ENCODE data around the gene BLOC1S2. TPM values are rescaled to one million over a fixed set of nuclear protein-coding genes. Genes with fewer than 3 reads are reported as not detected.

The BLOC1S2 gene
- total and polyA plus RNA-seq, 4 donors: 18.0 to 54.2 (median 47.1) TPM

GRCh38 chr10:100318207-100318606 is 31.7 kb upstream of the BLOC1S2 start:
- Histone ChIP-seq H3K4me3 (no peak overlapping the region), H3K27me3 (ENCODE audit: control insufficient read depth in 3 of 3, insufficient read depth in 3 of 3, low read length in 2 of 3) (peaks cover 0 to 16% (median 9%) of the 10 kb centered on the region in 3 donors), H3K27ac (ENCODE audit: low read depth in 1 of 2, low read length in 1 of 2) (no peak overlapping the region), H3K36me3 (ENCODE audit: control insufficient read depth in 4 of 4, insufficient read depth in 4 of 4, low read length in 4 of 4) (no peaks in the 10 kb centered on the region), H3K9me3 (ENCODE audit: control insufficient read depth in 4 of 4, insufficient read depth in 3 of 4, low read length in 3 of 4) (no peaks in the 10 kb centered on the region), H3K4me1 (ENCODE audit: control insufficient read depth in 5 of 5, insufficient read depth in 5 of 5, low read length in 5 of 5) (no peaks in the 10 kb centered on the region), H3K9ac (ENCODE audit: insufficient read depth in 1 of 2, low read length in 2 of 2) (no peak overlapping the region)
- no peak for TF ChIP-seq CTCF (IDR thresholded peaks at IDR 0.05; ENCODE audit: control extremely low read depth, extremely low read depth)
- ATAC-seq (ENCODE audit: insufficient read depth, low FRiP score) (no peak), DNase-seq (no peak)
- WGBS, 2 donors: 88 to 89% methylated on average over 4 of the region's 4 CpGs

- no peak for ATAC-seq (ENCODE audit: insufficient read depth, low FRiP score)
- 91 to 93% methylated on average over 4 of the region's 4 CpGs for WGBS, 2 donors
Measured at GRCh38 chr10:100315615-100316014, 29.1 kb upstream of the BLOC1S2 start.

GRCh38 chr10:100311298-100311697 is 24.8 kb upstream of the BLOC1S2 start:
- Histone ChIP-seq H3K4me1 (ENCODE audit: control insufficient read depth in 5 of 5, insufficient read depth in 5 of 5, low read length in 5 of 5) (no peaks in the 10 kb centered on the region), H3K4me3 (no peak overlapping the region), H3K36me3 (ENCODE audit: control insufficient read depth in 4 of 4, insufficient read depth in 4 of 4, low read length in 4 of 4) (no peaks in the 10 kb centered on the region), H3K27ac (ENCODE audit: low read depth in 1 of 2, low read length in 1 of 2) (no peak overlapping the region), H3K27me3 (ENCODE audit: control insufficient read depth in 3 of 3, insufficient read depth in 3 of 3, low read length in 2 of 3) (peaks cover 0 to 27% (median 12%) of the 10 kb centered on the region in 3 donors), H3K9me3 (ENCODE audit: control insufficient read depth in 4 of 4, insufficient read depth in 3 of 4, low read length in 3 of 4) (no peaks in the 10 kb centered on the region), H3K9ac (ENCODE audit: insufficient read depth in 1 of 2, low read length in 2 of 2) (no peak overlapping the region)
- no peak for TF ChIP-seq CTCF (IDR thresholded peaks at IDR 0.05; ENCODE audit: control extremely low read depth, extremely low read depth)
- WGBS, 2 donors: 69 to 79% methylated on average over 4 of the region's 4 CpGs
- DNase-seq: no peak
- no peak for ATAC-seq (ENCODE audit: insufficient read depth, low FRiP score)

More at GRCh38 chr10:100315615-100316014, 29.1 kb upstream of the BLOC1S2 start:
- Histone ChIP-seq H3K36me3 (ENCODE audit: control insufficient read depth in 4 of 4, insufficient read depth in 4 of 4, low read length in 4 of 4) (no peaks in the 10 kb centered on the region), H3K9me3 (ENCODE audit: control insufficient read depth in 4 of 4, insufficient read depth in 3 of 4, low read length in 3 of 4) (no peaks in the 10 kb centered on the region), H3K4me1 (ENCODE audit: control insufficient read depth in 5 of 5, insufficient read depth in 5 of 5, low read length in 5 of 5) (no peaks in the 10 kb centered on the region), H3K27me3 (ENCODE audit: control insufficient read depth in 3 of 3, insufficient read depth in 3 of 3, low read length in 2 of 3) (peaks cover 0 to 22% (median 12%) of the 10 kb centered on the region in 3 donors), H3K27ac (ENCODE audit: low read depth in 1 of 2, low read length in 1 of 2) (no peak overlapping the region), H3K4me3 (no peak overlapping the region), H3K9ac (ENCODE audit: insufficient read depth in 1 of 2, low read length in 2 of 2) (no peak overlapping the region)
- no peak for DNase-seq
- no peak for TF ChIP-seq CTCF (IDR thresholded peaks at IDR 0.05; ENCODE audit: control extremely low read depth, extremely low read depth)

- Histone ChIP-seq H3K27ac (ENCODE audit: low read depth in 1 of 2, low read length in 1 of 2) (no peak overlapping the region), H3K36me3 (ENCODE audit: control insufficient read depth in 4 of 4, insufficient read depth in 4 of 4, low read length in 4 of 4) (no peaks in the 10 kb centered on the region), H3K9me3 (ENCODE audit: control insufficient read depth in 4 of 4, insufficient read depth in 3 of 4, low read length in 3 of 4) (no peaks in the 10 kb centered on the region), H3K4me1 (ENCODE audit: control insufficient read depth in 5 of 5, insufficient read depth in 5 of 5, low read length in 5 of 5) (no peaks in the 10 kb centered on the region), H3K27me3 (ENCODE audit: control insufficient read depth in 3 of 3, insufficient read depth in 3 of 3, low read length in 2 of 3) (peaks cover 0 to 20% (median 17%) of the 10 kb centered on the region in 3 donors), H3K9ac (ENCODE audit: insufficient read depth in 1 of 2, low read length in 2 of 2) (no peak overlapping the region), H3K4me3 (no peak overlapping the region)
- no peak for TF ChIP-seq CTCF (IDR thresholded peaks at IDR 0.05; ENCODE audit: control extremely low read depth, extremely low read depth)
- no peak for DNase-seq
- 86 to 92% methylated on average over 3 of the region's 3 CpGs for WGBS, 2 donors
- peak; percentile 34 for ATAC-seq (ENCODE audit: insufficient read depth, low FRiP score)
Measured at GRCh38 chr10:100307684-100308083, 21.2 kb upstream of the BLOC1S2 start.

Data from lung (tissue), 12 donors.